HG02571 (cell line): ENCODE data around the gene OCA2.

Source experiments
- ATAC-seq: cut with Tn5 transposase; IDR thresholded peaks from one replicate; pipeline ENCODE4 v1.9.1; 2021; ENCODE audit warnings: mild to moderate bottlenecking, moderate library complexity; ENCODE audit not compliant: unreplicated experiment

OCA2 gene

DNA sequence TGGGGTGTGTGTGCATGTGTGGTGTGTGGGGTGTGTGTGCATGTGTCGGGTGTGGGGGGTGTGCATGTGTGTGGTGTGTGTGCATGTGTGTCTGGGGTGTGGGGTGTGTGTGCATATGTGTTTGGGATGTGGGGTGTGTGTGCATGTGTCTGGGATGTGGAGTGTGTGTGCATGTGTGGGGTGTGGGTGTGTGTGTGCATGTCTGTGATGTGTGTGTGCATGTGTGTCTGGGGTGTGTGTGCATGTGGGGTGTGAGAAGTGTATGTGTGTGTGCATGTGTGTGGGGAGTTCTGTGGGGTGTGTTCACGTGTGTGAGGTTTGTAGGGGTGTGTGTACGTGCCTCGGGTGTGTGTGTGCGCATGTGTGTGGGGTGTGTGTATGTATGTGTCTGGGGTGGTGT, 6.7 kb upstream of the OCA2 start:
- no peak for ATAC-seq

DNA sequence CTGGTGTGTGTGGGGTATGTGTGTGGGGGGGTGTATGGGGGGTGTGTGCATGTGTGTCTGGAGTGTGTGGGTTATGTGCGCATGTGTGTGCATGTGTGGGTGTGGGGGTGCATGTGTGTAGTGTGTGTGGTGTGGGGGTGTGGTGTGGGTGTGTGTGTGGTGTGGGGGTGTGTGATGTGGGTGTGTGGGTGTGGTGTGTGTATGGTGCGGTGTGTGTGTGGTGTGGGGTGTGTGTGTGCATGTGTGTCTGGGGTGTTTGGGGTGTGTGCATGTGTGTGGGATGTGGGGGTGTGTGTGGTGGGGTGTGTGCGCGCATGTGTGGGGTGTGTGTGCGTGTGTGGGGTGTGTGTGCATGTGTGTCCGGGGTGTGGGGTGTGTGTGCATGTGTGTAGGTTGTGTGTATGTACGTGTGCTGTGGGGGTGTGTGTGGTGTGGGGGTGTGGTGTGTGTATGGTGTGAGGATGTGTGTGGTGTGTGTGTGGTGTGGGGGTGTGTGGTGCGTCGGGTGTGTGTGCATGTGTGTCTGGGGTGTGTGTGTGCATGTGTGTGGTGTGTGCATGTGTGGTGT, 6.2 kb upstream of the OCA2 start:
- ATAC-seq: no peak

DNA sequence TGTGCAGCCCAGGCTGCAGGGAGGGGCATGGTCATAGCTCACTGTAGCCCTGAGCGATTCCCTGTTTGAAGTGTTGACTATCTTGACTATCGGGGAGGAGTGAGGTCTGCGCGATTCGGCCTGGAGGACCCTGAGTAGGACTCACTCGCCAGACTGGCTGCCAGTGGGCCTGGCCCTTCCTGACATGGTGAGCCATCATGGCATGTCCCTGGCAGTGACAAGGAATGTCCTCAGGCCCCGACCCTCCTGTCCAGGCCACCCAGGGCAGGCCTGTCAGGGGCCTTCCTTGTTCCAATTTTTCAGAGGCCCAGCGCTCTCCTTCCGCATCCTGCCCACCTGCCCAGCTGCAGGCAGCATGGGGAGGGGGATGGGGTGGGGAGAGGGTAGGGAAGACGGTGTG, 5.2 kb upstream of the OCA2 start:
- no peak for ATAC-seq

DNA sequence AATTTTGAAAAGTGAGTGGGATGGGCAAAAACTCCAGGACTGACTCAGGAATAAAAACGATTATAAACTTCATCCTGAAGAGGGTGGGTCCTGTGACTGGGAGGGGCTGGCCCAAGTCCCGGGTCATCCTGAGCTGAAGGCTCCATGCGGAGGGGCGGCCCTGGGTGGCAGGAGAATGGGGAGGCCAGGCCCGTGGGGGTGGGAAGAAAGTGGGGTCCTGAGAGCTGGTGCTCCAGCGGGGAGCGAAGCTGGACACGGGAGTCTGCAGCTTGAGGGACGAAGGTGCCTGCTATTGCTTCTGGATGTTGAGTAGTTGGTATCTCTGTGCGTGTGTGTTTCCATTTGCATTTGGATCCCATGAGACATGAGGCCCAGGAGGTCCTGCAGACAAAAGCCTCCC, 4.7 kb upstream of the OCA2 start:
- ATAC-seq: no peak

DNA sequence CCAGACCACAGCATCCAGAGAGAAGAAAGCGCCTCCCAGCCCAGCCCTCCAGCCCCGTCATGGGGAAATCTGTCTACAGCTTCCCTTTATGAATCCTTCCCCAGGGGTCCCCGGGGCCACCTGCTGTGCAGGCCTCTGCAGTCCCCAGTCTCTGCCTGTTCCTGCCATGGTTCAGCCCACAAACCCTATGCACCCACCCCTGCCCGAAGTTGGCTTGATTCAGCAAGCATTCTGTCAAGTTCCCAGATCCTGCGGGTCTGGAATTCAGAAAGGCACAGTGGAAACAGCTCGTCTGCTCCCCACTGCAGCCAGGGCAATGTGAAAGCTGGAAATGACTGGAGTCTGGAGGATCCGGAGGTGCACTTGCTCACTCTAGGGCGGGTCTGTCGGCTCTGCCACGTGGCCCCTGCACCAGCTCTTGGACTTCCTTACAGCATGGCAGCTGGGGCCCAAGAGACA, 2.9 kb upstream of the OCA2 start:
- ATAC-seq: no peak

DNA sequence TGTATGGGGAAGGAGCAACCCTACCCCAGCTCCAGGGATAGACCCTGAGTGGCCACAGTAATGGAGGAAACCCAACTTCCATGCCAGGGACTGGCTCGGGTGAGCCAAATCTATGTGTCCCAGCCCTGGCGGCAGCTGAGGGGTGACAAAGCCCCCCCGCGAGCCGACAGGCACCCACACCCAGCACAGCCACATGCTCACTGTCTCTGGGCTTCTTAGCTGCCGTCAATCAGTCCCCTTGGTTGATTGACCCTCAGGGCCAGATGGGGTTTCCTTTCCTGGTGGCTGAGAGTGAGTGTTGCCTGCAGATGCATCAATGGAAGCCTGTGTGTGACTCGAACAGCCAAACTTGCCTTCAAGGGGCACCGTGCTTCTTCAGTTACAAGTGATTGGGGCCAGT, 2.1 kb upstream of the OCA2 start:
- no peak for ATAC-seq

DNA sequence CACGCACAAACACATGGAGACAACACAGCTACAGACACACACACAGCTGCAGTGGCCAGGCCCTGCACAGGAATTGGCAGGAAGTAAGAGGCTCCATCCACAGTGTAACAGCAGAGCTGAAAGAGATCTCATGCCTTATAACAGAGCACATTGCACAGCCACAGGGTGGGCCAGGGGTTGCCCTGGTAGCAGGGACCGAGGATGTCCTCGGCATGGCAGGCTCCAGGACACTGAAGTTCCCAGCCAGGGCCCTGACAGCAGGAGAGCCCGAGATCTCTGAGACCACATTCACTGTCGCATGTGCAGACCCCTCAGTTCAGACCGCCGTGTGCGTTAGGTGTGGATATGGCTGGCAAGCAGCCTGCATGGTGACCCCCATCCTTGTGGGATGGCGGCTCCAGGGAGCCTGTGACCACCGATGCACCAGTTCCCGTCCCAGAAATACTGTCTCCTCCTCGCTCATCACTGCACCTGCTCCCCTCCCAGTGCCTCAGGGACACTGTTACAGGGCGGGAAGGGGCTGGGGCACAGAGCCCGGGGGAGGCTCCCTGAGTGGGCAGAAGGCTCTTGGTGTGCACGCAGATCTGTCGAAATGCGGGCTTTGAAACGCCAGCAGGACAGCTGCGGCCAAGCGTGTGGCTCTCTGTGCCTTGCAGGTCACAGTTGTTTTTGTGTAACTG, 1.5 kb upstream of the OCA2 start:
- no peak for ATAC-seq

DNA sequence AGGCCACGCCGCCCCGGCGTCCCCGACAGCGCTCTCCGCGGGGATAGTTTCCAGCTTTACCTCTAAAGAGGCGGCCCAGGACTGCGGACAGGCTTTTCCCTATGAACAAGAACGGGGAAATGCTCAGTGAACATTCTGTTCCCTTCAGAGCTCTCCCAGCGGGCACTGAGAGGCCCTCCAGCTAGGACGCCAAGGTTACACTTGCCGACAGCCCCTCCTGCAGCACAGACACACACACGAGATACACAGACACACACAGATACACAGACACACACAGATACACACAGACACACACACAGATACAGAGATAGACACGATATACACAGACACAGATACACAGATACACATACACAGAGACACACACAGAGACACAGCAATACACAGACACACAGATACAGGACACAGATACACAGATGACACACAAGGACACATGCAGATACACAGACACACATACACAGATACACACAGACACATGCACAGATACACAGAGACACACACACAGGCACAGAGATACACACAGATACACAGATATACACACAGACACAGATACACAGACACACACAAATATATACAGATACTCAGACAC, 533 bp upstream of the OCA2 start:
- ATAC-seq: no peak

DNA sequence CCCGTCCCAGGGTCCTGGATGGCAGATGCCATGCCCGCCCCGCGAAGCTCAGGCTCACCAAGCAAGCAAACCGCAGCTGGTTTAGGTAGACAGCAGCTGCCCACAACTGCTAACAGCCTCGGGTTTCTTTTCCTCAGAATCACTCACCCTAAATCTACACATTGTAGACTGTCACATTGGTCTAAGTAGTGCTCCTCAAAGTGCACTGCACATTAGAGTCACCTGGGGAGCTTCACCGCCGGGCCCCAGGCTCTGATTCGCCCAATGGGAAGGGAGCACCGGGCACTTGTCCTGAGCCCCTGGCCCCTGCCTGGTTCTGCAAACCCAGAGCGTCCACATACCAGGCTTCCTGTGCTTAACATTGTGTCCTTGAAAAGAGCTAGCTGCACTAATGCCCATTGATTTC, 752 bp downstream of the OCA2 start:
- ATAC-seq: no peak

DNA sequence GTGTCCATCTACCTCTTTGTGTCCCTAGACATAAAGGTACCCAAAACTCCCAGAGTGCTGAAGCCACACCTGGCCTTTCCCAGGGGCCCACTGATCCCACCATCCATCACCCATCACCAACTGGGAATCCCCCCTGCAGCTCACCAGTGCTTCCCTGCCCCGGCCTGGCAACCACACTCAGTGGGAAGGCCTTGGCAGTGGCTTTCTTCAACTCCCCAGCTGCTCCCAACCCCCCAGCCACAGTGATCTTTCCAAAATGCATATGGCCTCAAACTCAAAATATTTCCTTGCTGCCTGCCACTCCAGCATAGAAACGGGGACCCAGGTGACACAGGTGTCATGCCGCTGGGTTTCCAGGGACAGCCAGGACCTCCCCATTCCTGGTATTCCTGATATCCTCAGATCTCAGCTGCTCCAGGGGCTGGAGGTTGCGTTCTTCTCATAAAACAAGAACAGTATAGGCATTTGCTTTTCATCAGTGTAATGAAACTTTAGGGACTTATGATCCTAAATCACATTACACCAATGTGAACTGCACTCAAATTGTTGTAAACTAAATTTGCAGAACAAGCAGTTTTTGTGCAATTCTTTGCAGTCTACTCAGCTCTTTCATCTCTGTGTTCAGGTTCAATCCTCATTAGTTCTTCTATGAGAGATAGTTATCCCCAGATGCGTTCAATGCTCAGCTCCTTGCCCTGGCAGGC, 1.3 kb downstream of the OCA2 start:
- ATAC-seq: no peak

DNA sequence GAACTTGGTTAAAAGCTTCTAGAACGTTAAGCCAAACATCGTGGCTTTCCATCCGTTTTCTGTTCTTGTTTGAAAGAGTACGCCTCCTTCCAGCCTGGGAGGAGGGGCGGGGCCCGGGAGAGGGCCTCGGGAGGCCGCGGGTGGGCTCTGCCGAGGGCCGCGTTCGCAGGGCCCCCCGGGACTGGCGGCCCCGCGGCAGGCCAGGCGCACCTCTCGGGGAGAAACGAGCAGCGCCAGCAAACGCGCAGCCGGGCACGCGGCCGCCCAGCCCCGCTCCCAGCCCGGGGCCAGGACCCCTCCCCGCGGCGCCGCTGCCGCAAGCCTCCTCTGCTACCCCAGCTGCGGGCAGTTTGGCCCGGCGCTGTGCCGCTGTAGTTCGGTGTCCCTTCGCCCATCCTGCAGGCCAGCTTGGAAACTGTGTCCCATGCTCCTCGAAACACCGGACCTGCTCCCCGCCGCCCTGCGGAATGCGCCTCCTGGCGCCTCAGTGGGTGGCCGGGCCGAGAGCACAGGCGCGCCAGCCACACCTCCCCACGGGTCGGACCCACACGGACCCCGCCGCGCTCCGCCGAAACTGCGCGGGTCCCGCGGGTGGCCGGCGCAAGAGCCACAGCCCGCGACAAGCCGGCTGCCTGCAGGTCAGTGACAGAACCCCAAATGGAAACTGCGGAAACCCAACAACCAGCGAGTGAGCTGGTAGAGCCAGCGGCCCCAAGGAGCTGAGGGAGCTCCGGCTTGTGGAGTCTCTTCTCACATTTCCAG, 2.3 kb downstream of the OCA2 start:
- no peak for ATAC-seq

DNA sequence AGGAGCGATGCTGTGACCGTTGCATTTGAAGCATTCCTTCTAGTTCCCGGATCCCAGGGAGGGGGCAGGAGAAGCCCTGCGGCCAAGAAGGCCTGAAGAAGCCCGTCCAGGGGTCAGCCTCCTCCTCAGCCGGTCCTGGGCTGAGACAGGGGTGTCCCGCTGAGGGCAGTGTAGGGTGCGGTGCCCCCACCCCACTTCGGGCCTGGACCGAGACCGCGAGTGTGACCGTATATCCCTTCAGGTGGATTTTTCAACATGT, 2.8 kb downstream of the OCA2 start:
- peak; percentile 4 for ATAC-seq

DNA sequence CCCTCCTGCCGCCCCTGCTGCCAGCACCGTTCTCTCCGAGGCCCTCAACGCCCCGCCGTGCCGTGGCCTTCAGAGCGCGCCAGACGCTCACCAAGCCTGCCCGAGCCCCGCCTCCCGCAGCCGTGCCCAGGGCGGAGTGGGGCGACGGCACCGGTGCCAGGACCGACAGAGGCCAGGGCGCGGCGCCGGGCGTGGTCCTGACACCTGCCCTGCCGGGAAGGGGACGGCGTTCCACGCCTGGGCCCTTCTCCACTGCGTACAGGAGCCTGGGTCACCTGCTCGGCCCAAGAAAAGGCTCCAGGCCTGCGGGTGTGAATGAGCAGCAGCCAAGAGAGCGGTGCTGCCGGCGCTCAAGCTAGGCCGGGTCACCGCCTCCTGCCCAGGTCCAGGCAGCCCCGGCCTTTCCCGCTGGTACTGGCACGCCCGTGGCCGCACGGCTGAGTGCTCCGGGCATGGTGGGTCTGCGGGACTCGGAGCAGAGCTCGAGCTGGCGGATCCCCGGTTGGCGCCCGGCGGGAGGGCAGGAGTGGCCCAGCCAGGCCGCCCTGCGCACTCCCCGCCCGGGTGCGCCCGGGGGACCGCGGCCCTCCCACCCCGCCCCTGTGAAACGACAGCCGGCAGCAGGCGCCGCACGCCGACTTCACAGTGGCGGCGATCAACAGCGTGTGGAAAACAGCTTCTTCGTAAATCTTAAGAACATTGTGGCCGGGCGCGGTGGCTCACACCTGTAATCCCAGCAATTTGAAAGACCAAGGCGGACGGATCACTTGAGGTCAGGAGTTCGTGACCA, 4.2 kb downstream of the OCA2 start:
- no peak for ATAC-seq

DNA sequence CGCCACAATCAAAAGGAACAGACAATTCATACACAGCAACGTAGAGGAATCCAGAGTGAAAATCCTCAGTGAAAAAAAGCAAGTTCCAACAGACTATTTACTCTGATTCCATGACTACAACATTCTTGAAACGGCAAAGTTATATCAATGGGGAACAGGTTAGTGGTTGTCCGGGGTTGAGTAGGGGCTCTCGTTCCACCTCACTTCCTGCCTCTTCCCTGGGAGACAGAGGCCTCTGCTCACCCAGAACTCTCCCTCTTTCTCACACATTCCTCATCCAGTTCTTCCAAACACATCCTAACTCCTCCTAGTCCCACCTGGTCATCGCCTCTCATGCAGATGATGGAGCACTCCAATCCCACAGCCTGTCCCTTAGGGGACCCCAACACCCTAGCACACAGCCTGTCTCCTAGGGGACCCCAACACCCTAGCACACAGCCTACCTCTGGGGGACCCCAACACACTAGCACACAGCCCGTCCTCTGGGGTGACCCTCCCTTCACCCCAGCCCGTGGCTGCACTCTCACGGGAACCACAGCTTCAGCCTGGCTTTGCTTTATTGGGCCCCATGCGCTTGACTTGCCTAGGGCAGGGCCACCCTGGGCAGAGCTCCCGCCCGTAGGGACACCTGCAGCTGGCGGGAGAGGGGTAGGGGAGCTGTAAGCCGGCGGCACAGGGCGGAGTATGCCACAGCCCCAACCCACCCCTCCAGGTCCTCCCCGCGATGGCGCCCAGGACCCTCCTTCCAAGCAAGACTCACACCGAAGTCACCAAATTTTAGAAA, 5.2 kb downstream of the OCA2 start:
- ATAC-seq: no peak

DNA sequence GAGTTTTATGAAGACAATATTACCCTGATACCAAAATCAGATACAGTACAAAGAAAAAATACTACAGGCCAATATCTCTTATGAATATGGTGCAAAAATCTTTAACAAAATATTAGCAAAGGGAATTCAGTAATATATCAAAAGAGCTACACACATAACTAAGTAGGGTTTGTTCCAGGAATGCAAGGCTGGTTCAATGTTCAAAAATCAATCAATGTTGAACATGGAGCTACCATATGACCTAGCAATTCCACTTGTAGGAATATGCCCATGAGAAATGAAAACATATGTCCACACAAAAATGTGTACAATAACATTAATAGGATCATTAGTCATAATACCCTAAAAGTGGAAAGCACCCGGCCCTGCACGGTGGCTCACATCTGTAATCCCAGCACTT, 7.8 kb downstream of the OCA2 start:
- ATAC-seq: no peak

DNA sequence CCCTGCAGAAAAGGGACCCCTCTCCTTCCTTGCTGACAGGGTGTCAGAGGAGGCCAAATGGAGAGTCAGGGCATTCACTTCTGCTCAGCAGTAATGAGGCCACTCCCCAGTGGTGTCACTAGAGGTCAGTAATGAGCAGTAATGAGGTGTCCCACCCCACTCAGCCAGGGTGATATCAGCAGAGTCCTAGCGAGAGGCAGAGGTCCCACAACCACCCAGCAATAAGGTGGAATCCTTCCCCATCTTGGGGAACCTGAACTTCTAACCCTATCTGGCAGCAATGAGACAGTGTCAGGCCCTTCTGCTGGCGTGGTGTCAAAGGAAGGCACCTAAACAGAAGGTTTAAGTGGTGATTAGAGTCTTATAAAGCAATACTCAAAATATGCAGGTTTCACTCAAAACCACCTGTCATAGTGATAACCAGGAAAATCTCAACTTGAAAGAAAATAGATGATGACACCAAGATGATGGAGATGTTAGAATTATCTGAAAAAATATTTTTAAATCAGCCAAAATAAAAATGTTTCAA, 12.9 kb downstream of the OCA2 start:
- no peak for ATAC-seq

DNA sequence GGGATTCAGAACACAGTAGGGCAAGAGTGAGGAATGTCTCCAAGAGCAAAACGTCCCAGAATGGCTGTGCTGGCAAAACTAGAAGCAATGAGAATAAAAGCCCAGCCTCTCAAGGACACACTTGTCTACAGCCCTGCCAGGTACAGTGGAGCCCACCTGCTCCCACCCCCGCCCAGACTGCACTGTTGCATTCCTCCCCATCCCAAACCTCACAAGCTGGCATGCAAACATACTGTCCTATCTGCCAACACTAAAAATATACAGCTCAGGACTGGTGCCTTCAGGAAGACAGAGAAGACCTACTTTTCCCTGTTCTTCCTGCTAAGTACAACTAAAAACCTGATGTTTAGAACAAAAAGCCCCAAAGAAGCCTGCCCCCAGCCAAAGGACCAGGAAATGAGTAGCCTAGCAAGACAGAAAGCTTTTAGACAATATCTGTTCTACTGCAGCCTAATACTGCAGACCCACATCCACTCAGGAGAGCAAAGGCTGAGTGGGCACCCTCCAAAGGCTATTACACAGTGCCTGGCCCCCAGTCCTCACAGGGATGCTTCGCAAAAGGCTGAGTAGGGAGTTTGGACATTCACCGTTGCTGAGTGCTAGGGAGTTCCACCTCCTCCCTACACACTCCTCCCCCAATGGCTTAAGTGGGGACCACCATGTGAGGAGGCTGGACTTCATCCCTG, 13.5 kb downstream of the OCA2 start:
- no peak for ATAC-seq

DNA sequence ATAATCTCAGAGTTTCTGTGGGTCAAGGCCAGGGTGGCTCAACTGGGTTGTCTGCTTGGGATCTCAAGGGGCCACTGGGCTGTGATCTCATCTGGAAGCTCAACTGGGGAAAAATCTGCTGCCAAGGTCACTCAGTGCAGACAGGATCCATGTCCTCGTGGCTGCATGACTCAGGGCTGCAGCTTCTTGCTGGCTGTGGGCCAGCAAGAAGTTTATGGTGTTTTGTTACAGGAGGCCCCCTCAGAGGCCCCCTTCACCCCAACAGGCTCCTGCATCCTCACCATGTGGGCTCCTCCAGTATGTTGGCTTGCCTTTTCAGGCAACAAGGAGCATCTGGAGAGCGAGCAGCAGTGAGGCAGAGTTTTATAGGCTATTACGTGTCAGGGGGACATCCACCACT, 14.6 kb downstream of the OCA2 start:
- no peak for ATAC-seq
